H9 (cell line): ENCODE measurements around the gene KY. TPM values are rescaled to one million over a fixed set of nuclear protein-coding genes. Genes with fewer than 3 reads are reported as not detected.

Experiments used
- DNase-seq: peaks from one replicate; pipeline ENCODE4 v3.0.0-alpha.2; 2017
- H2AFZ ChIP-seq: one replicate; pipeline ENCODE4 v1.6.1; 2013; ENCODE audit warnings: mild to moderate bottlenecking, low read length, control low read depth, moderate library complexity
- H2AK5ac ChIP-seq: 2 replicates; pipeline ENCODE4 v1.6.1; 2013; ENCODE audit warnings: low read length, control low read depth, mixed read lengths; ENCODE audit not compliant: insufficient read length
- H2BK120ac ChIP-seq: one replicate; pipeline ENCODE4 v1.6.1; 2013; ENCODE audit warnings: low read depth, mild to moderate bottlenecking, low read length, control low read depth, inconsistent platforms; ENCODE audit not compliant: poor library complexity, severe bottlenecking
- H2BK12ac ChIP-seq: 2 replicates; pipeline ENCODE4 v1.6.1; 2013; ENCODE audit warnings: low read length, control low read depth, mixed read lengths, low read depth; ENCODE audit not compliant: insufficient read length
- H2BK15ac ChIP-seq: 2 replicates; pipeline ENCODE4 v1.6.1; 2013; ENCODE audit warnings: low read depth, low read length, control low read depth
- H2BK20ac ChIP-seq: one replicate; pipeline ENCODE4 v1.6.1; 2013; ENCODE audit warnings: low read depth, mild to moderate bottlenecking, low read length, control low read depth, inconsistent platforms; ENCODE audit not compliant: poor library complexity, severe bottlenecking
- H2BK5ac ChIP-seq: 2 replicates; pipeline ENCODE4 v1.6.1; 2013; ENCODE audit warnings: low read length, control low read depth, mixed read lengths; ENCODE audit not compliant: insufficient read length
- H3K14ac ChIP-seq: 2 replicates; pipeline ENCODE4 v1.6.1; 2013; ENCODE audit warnings: low read length, control low read depth; ENCODE audit not compliant: insufficient read depth
- H3K18ac ChIP-seq: 2 replicates; pipeline ENCODE4 v1.6.1; 2013; ENCODE audit warnings: low read depth, mild to moderate bottlenecking, mixed read lengths, low read length, control low read depth; ENCODE audit not compliant: insufficient read length
- H3K23ac ChIP-seq: 2 replicates; pipeline ENCODE4 v1.6.1; 2013; ENCODE audit warnings: low read length, control low read depth, mixed read lengths, low read depth; ENCODE audit not compliant: insufficient read length
- H3K23me2 ChIP-seq: 2 replicates; pipeline ENCODE4 v1.6.1; 2013; ENCODE audit warnings: low read depth, mild to moderate bottlenecking, mixed read lengths, low read length, control low read depth; ENCODE audit not compliant: insufficient read length, poor library complexity, severe bottlenecking
- H3K27ac ChIP-seq: 2 replicates; pipeline ENCODE4 v1.5.1; 2013; ENCODE audit warnings: low read length, control low read depth, mixed read lengths, low read depth; ENCODE audit not compliant: insufficient read length
- H3K27me3 ChIP-seq: 2 replicates; pipeline ENCODE4 v1.6.1; 2013; ENCODE audit warnings: low read length, control low read depth, inconsistent platforms; ENCODE audit not compliant: insufficient read depth
- H3K4ac ChIP-seq: 2 replicates; pipeline ENCODE4 v1.6.1; 2013; ENCODE audit warnings: low read depth, mild to moderate bottlenecking, control low read depth, inconsistent platforms, low read length, moderate library complexity
- H3K4me1 ChIP-seq: 2 replicates; pipeline ENCODE4 v1.6.1; 2013; ENCODE audit warnings: low read length, control low read depth, inconsistent platforms; ENCODE audit not compliant: insufficient read depth
- H3K4me2 ChIP-seq: 2 replicates; pipeline ENCODE4 v1.6.1; 2013; ENCODE audit warnings: low read length, control low read depth, mixed read lengths; ENCODE audit not compliant: insufficient read length, insufficient read depth
- H3K56ac ChIP-seq: 2 replicates; pipeline ENCODE4 v1.6.1; 2013; ENCODE audit warnings: low read depth, mild to moderate bottlenecking, mixed read lengths, low read length, control low read depth; ENCODE audit not compliant: insufficient read length
- H3K79me1 ChIP-seq: 2 replicates; pipeline ENCODE4 v1.6.1; 2013; ENCODE audit warnings: low read depth, mild to moderate bottlenecking, moderate library complexity, low read length, control low read depth, inconsistent platforms; ENCODE audit not compliant: insufficient read depth, poor library complexity, severe bottlenecking
- H3K79me2 ChIP-seq: 2 replicates; pipeline ENCODE4 v1.6.1; 2013; ENCODE audit warnings: low read length, control low read depth, inconsistent platforms; ENCODE audit not compliant: insufficient read depth
- H3K9ac ChIP-seq: 2 replicates; pipeline ENCODE4 v1.6.1; 2013; ENCODE audit warnings: low read length, control low read depth, mixed read lengths; ENCODE audit not compliant: insufficient read length; ENCODE audit errors: extremely low read depth
- H3K9me3 ChIP-seq: one replicate; pipeline ENCODE4 v1.6.1; 2013; ENCODE audit warnings: low read depth, low read length, inconsistent platforms; ENCODE audit not compliant: control insufficient read depth
- H3T11ph ChIP-seq: one replicate; pipeline ENCODE4 v1.6.1; 2013; ENCODE audit warnings: mild to moderate bottlenecking, low read length, control low read depth, inconsistent platforms
- H4K20me1 ChIP-seq: one replicate; pipeline ENCODE4 v1.6.1; 2013; ENCODE audit not compliant: control insufficient read depth, insufficient read length, insufficient read depth
- H4K5ac ChIP-seq: 2 replicates; pipeline ENCODE4 v1.6.1; 2013; ENCODE audit warnings: low read depth, mild to moderate bottlenecking, mixed read lengths, low read length, control low read depth; ENCODE audit not compliant: insufficient read length
- H4K8ac ChIP-seq: replicated peaks from 2 replicates; pipeline ENCODE4 v1.6.1; 2013; ENCODE audit warnings: low read length, control low read depth, mixed read lengths, low read depth; ENCODE audit not compliant: insufficient read length
- H4K91ac ChIP-seq: 2 replicates; pipeline ENCODE4 v1.6.1; 2013; ENCODE audit warnings: low read depth, mild to moderate bottlenecking, moderate library complexity, mixed read lengths, low read length, control low read depth; ENCODE audit not compliant: insufficient read length
- H3K27ac Mint-ChIP-seq, 3 experiments: 2 replicates in 2 of 3; 3 replicates in 1 of 3; pipeline ENCODE4 v1.8.0; 2020 to 2021; ENCODE audit warnings: mixed read lengths in 3 of 3, mild to moderate bottlenecking in 1 of 3, moderate library complexity in 1 of 3
- H3K27me3 Mint-ChIP-seq: 2 replicates; pipeline ENCODE4 v1.8.0; 2021; ENCODE audit warnings: low read depth, mild to moderate bottlenecking, moderate library complexity, mixed read lengths
- H3K36me3 Mint-ChIP-seq, 3 experiments: 2 replicates in 2 of 3; 3 replicates in 1 of 3; pipeline ENCODE4 v1.8.0; 2020 to 2021; ENCODE audit warnings: low read depth in 3 of 3, mixed read lengths in 3 of 3; ENCODE audit not compliant: insufficient read depth in 1 of 3
- H3K4me1 Mint-ChIP-seq, 2 experiments: 2 replicates each; pipeline ENCODE4 v1.8.0; 2020; ENCODE audit warnings: mixed read lengths in 2 of 2
- H3K4me3 Mint-ChIP-seq, 2 experiments: 2 replicates in 1 of 2; 3 replicates in 1 of 2; pipeline ENCODE4 v1.8.0; 2020 to 2021; ENCODE audit warnings: mild to moderate bottlenecking in 2 of 2, mixed read lengths in 2 of 2, moderate library complexity in 1 of 2
- H3K9me3 Mint-ChIP-seq, 2 experiments: 2 replicates in 1 of 2; 3 replicates in 1 of 2; pipeline ENCODE4 v1.8.0; 2020; ENCODE audit warnings: mild to moderate bottlenecking in 2 of 2, mixed read lengths in 2 of 2, moderate library complexity in 1 of 2
- WGBS: extraction: QIAGEN DNeasy Blood & Tissue Kit; methylation state at CpG from one replicate; pipeline ENCODE4 v1.1.7; 2013; ENCODE audit warnings: missing lambda C conversion rate, low lambda C conversion rate, mixed read lengths; ENCODE audit not compliant: insufficient read length; ENCODE audit errors: extremely low coverage; 5-methylcytosine and 5-hydroxymethylcytosine counted together
- total RNA-seq: library from RNA; stranded (reverse); gene quantifications from 2 replicates; pipeline ENCODE4 v1.2.1, GENCODE V29; 2021
- TF ChIP-seq, protein P1 (sequence below): fragments of 200-600 bp; sonication (generic); conservative IDR thresholded peaks from 3 replicates; pipeline ENCODE4 v1.8.0; 2021; ENCODE audit warnings: antibody characterized with exemption, mild to moderate bottlenecking

KY gene
- total RNA-seq, 1 experiment from 2014 or later = not detected

DNA sequence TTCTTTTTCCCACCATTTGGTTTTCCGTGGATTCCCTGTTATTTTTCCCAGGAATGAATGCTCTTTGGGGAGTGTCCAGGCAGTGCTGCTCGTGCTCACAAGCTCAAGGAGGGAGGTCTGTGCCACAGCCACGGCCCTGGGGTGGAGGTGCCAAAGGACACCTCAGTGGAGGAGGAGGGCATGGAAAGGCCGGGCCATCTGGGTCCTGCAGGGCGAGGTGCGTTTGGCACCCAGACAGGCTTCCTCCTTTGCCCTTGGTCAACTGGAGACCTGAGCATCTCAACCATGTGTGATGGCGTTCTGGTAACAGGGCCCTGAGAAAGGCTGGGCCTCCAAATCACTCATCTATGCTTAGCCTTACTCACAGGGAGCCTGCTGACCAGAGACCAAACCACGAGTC is 25.4 kb downstream of the KY start:
- no peaks in the 10 kb centered on the region for H4K20me1 ChIP-seq
- H3K56ac ChIP-seq = no peak overlapping the region
- no peak overlapping the region for H2BK12ac ChIP-seq
- WGBS = no CpG with 5 or more reads among the region's 8 CpGs
- Mint-ChIP-seq H3K36me3 (peaks cover 0 to under 1% (median 0%) of the 10 kb centered on the region in 3 experiments; a peak in 1 of 7 replicates), H3K27ac (peak overlapping the region in 1 of 3 experiments; percentile 38; a peak in 1 of 7 replicates), H3K9me3 (peaks cover 2 to 6% of the 10 kb centered on the region in 2 experiments; a peak in 4 of 5 replicates), H3K4me1 (no peaks in the 10 kb centered on the region), H3K4me3 (no peak overlapping the region), H3K27me3 (peaks cover 5% of the 10 kb centered on the region)
- no peak overlapping the region for H3K18ac ChIP-seq
- peak; percentile 5 for DNase-seq
- no peaks in the 10 kb centered on the region for H3K27me3 ChIP-seq
- no peaks in the 10 kb centered on the region for H3K23me2 ChIP-seq
- H3K4ac ChIP-seq = no peak overlapping the region
- H4K91ac ChIP-seq = no peak overlapping the region
- TF ChIP-seq, protein P1, sequence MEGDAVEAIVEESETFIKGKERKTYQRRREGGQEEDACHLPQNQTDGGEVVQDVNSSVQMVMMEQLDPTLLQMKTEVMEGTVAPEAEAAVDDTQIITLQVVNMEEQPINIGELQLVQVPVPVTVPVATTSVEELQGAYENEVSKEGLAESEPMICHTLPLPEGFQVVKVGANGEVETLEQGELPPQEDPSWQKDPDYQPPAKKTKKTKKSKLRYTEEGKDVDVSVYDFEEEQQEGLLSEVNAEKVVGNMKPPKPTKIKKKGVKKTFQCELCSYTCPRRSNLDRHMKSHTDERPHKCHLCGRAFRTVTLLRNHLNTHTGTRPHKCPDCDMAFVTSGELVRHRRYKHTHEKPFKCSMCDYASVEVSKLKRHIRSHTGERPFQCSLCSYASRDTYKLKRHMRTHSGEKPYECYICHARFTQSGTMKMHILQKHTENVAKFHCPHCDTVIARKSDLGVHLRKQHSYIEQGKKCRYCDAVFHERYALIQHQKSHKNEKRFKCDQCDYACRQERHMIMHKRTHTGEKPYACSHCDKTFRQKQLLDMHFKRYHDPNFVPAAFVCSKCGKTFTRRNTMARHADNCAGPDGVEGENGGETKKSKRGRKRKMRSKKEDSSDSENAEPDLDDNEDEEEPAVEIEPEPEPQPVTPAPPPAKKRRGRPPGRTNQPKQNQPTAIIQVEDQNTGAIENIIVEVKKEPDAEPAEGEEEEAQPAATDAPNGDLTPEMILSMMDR = no peak
- H3K4me1 ChIP-seq = no peaks in the 10 kb centered on the region
- H3K79me1 ChIP-seq = no peaks in the 10 kb centered on the region
- H3K27ac ChIP-seq = no peak overlapping the region
- H3T11ph ChIP-seq = no peak overlapping the region
- H2BK120ac ChIP-seq = no peak overlapping the region
- H2BK20ac ChIP-seq = no peak overlapping the region
- no peak overlapping the region for H2AK5ac ChIP-seq
- no peak overlapping the region for H4K8ac ChIP-seq
- no peak overlapping the region for H3K4me2 ChIP-seq
- no peak overlapping the region for H4K5ac ChIP-seq
- H3K79me2 ChIP-seq = no peaks in the 10 kb centered on the region
- no peak overlapping the region for H3K14ac ChIP-seq
- H3K9ac ChIP-seq = no peak overlapping the region
- no peak overlapping the region for H2BK15ac ChIP-seq
- no peak overlapping the region for H3K23ac ChIP-seq
- no peak overlapping the region for H2BK5ac ChIP-seq
- no peak overlapping the region for H2AFZ ChIP-seq
- no peaks in the 10 kb centered on the region for H3K9me3 ChIP-seq
